ENCODE data around the gene FANCE. TPM values are rescaled to one million over a fixed set of nuclear protein-coding genes. Genes with fewer than 3 reads are reported as not detected.

The FANCE gene
- total RNA-seq, 1 experiment from 2014 or later: 6.9 TPM

- TSS peak; percentile 48 for BruUV-seq (replicated peaks)
- POLR2A ChIA-PET (ENCODE audit: unreplicated experiment): interaction anchor here (0.7 kb wide), 2 partner anchors 139 to 663 kb away, joined by 3 read pairs; no protein-coding TSS in a partner anchor
- Histone ChIP-seq H3K36me3 (ENCODE audit: low read depth) (peaks cover 40% of the 10 kb centered on the region), H3K27ac (peak within 1 kb of the TSS; percentile 96), H4K20me1 (ENCODE audit: insufficient read depth) (peaks cover 47% of the 10 kb centered on the region), H3K4me3 (peak within 1 kb of the TSS; percentile 94), H3K79me2 (ENCODE audit: low read depth) (peaks cover 42% of the 10 kb centered on the region), H3F3A (ENCODE audit: insufficient read depth, low read depth) (peaks cover 51% of the 10 kb centered on the region), H2AFZ (peak within 1 kb of the TSS; percentile 85), H3K9me3 (ENCODE audit: insufficient read depth, low read depth) (no peaks in the 10 kb centered on the region), H3K27me3 (ENCODE audit: insufficient read depth, low read depth) (no peaks in the 10 kb centered on the region), H3K4me1 (replicated peaks; ENCODE audit: insufficient read depth) (peaks cover 28% of the 10 kb centered on the region), H3K4me2 (peak within 1 kb of the TSS; percentile 95), H3K9me2 (ENCODE audit: insufficient read depth) (no peaks in the 10 kb centered on the region)
- TF ChIP-seq CTCF (conservative IDR thresholded peaks at IDR 0.05): peak; percentile 93
- no peak for TF ChIP-seq EZH2 (IDR thresholded peaks at IDR 0.05; ENCODE audit: low read depth)
- intact Hi-C loops (cut with micrococcal nuclease; ENCODE audit: unreplicated experiment): loop anchor here (1.0 to 10.0 kb wide), 6 partner anchors 16 to 266 kb away; partner anchors contain the start of genes ARMC12, DEF6, FANCE and PPARD
- CTCF ChIA-PET: interaction anchor here (0.5 to 1.3 kb wide), 6 partner anchors 18 to 172 kb away, joined by 3 to 19 read pairs (median 3); no protein-coding TSS in a partner anchor
- peak; percentile 88 to 91 for DNase-seq
Observed at GRCh38 chr6:35468181-35468979, 16.2 kb downstream of the FANCE start, which contains the start of gene RPL10A. TSS of gene RPL10A (plus strand) at chr6:35468401. CDS start at chr6:35468435, 34 bp downstream.

- DNase-seq: no peak
- peaks cover 59% of the 10 kb centered on the region for H3F3A ChIP-seq (ENCODE audit: insufficient read depth, low read depth)
- H4K20me1 ChIP-seq (ENCODE audit: insufficient read depth): peaks cover 54% of the 10 kb centered on the region
- TF ChIP-seq EZH2 (IDR thresholded peaks at IDR 0.05; ENCODE audit: low read depth) (no peak), CTCF (conservative IDR thresholded peaks at IDR 0.05) (no peak)
- intact Hi-C loops (cut with micrococcal nuclease; ENCODE audit: unreplicated experiment): loop anchor here (1.0 to 10.0 kb wide), 6 partner anchors 16 to 266 kb away; partner anchors contain the start of genes ARMC12, DEF6, FANCE and PPARD
- H2AFZ ChIP-seq: no peak overlapping the region
- H3K9me2 ChIP-seq (ENCODE audit: insufficient read depth): no peaks in the 10 kb centered on the region
- CTCF ChIA-PET: interaction anchor here (0.5 to 1.0 kb wide), 2 partner anchors 17 to 94 kb away, joined by 3 to 4 read pairs; partner anchors contain the start of gene FANCE
- H3K27ac ChIP-seq: peak overlapping the region; percentile 96
- peak overlapping the region; percentile 95 for H3K4me2 ChIP-seq
- BruUV-seq (replicated peaks): no TSS peak
- no peaks in the 10 kb centered on the region for H3K27me3 ChIP-seq (ENCODE audit: insufficient read depth, low read depth)
- H3K79me2 ChIP-seq (ENCODE audit: low read depth): peaks cover 42% of the 10 kb centered on the region
- H3K9me3 ChIP-seq (ENCODE audit: insufficient read depth, low read depth): no peaks in the 10 kb centered on the region
- POLR2A ChIA-PET (ENCODE audit: unreplicated experiment): interaction anchor here (0.7 kb wide), 1 partner anchor 140 kb away, joined by 3 read pairs; no protein-coding TSS in a partner anchor
- H3K4me3 ChIP-seq: peak overlapping the region; percentile 94
- peaks cover 40% of the 10 kb centered on the region for H3K36me3 ChIP-seq (ENCODE audit: low read depth)
- peaks cover 28% of the 10 kb centered on the region for H3K4me1 ChIP-seq (replicated peaks; ENCODE audit: insufficient read depth)
Observed at GRCh38 chr6:35468980-35469750, 17.0 kb downstream of the FANCE start.
